NCI-H82 treated with DMSO at 0.1 percent for 48 hours (cell line): ENCODE data around the gene TEDDM1.
A peak's percentile ranks its signal among the peaks of the same experiment; 100 is the strongest.
"Not testable (repeated sequence)": the region's sequence is repeated elsewhere in the genome, so short reads cannot be mapped to it uniquely, and the experiment has no call there.

Source experiments
- DNase-seq: peaks from one replicate; lab custom pipeline; 2025; ENCODE audit not compliant: unreplicated experiment; lab: John Stamatoyannopoulos, UW

The TEDDM1 gene

DNA sequence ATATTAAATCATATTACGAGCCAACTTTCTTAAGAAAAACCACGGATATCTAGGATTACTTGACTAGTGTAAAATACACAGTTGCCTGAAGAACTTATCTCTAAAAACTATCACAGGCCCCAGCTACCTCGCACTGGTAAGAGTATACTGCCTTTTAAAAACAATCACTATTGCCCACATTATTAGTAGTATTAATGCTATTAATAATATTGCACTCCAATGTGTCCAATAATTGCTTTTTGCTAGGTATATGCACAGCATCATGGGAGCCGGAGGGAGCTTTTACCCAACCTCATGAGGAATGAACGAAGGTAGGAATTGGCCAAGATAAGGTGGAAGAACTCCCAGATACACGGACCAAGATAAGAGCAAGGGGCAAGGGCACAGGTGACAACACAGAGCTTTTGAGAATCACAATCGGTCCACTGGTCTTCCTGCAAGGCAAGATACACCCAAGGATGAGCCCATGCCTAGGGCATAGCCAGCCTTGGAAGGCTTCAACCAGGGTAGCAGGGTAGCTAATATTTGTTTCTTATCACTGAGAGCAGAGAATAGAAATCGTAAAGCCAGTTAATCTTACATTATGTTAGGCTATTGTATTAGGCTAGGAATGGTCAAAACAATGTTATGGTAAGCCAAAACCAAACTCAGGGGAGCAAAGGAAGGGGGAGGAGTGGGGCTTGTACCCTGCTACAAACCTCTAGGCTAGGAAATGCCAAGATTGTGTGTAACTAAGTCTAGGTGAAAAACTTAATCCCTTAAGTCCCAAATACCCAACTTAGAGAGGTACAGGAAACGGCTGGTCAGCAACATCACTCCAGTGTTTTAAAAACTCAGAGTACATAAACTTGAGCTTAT lies 18.3 kb downstream of the TEDDM1 start:
- DNase-seq: no peak

DNA sequence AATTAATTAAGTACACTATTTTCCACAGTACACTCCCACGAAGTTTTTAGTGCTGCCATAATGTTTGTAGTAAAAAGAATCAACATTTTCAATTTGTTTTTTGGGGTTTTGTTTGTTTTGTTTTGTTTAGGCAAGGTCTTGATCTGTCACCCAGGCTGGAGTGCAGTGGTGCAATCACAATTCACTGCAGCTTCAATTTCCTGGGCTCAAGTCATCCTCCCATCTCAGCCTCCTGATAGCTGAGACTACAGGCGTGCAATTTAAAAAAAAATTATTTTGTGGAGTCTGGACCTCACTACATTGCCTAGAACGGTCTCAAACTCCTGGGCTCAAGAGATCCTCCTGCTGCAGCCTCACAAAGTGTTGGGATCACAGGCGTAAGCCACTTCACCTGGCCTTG lies 20.3 kb downstream of the TEDDM1 start:
- DNase-seq: no peak

DNA sequence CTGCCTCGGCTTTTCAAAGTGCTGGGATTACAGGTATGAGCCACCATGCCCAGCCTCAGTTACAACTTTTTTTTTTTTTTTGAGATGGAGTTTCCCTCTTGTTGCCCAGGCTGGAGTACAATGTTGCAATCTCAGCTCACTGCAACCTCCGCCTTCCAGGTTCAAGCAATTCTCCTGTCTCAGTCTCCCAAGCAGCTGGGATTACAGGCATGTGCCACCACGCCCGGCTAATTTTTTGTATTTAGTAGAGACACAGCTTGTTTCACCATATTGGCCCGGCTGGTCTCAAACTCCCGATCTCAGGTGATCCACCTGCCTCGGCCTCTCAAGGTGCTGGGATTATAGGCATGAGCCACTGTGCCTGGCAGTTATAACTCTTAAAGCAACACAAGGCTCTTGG lies 20.7 kb downstream of the TEDDM1 start:
- DNase-seq: not testable (repeated sequence)

DNA sequence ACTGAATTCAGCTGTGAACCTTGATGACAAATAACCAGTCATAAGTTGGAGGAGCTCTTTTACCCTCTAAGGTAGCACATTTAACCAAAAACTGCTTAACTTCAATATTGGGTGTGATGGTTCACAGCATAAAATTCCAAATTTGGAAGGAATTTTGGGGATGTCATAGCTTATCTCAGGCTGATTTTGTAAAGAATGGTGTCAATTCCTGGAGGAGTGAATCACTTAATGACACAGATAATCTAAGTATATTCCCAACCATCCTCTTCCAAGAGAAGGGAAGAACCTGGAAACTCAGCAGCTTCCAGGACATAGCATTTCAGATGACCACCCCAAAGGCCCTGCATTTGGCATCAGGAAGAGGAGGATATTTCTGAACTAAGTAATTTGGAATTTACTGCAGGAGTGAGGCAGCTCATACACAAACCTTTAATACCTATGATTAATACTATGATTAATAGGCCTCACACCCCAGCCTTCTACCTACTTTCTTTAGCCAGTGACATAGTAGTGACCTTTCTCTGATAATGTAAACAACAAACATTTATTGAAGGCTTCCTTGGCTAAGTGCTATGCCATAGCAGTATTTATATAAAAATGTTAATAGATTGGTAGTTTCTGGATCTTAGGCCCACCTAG lies 23.4 kb downstream of the TEDDM1 start:
- DNase-seq: no peak

DNA sequence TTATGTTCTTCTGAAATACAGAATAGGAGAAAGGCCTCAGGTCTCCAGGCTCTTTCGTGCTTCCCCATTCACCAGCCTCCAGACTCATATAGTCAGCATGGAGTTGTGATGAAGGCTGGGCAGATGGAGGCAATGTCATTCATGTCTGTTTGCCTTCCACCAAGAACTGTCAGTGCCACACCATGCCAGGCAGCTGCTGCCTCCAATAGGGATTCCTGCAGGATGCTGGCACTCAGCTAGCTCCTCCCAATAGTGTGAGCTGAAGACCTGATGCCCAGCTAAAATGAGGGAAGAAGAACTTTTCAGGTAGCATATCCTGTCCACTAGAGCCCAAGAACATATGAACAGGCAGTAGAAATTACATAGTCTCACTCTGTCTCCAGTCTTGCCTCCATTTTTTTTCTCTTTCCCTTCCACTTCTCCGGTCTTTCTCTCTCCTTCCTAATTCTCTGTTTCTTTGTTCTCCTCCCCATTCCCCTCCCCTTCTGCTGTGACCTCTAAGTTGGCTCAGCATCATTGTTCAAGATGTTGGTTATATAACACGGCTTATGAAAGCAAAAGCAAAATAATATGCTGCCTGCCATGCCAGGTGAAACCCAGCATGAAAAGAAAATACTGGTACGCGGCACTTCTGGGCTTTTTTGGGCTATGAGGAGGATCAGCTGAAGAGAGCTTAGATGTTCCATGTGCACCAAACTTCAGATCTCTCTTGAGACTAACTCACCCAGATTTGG lies 26.2 kb downstream of the TEDDM1 start:
- DNase-seq: no peak

DNA sequence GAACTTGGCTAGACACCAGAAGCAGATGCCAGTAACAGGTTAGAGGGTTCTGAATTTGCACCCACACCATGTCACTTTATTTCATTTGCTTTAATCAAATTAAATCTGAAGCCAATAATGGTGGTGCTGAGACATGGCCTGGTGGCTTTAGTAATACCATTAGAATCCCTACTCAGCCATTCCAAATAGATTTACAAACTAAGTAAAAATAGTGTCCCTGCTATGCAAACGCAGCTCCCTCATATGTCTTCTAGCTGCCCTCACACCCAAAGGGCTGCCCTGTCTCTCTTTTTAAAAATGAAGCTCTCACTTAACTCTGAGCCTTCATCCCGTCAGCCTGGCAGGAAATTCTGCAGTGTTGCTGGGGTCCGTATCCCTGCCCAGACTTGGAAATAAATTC lies 29.9 kb downstream of the TEDDM1 start:
- DNase-seq: peak; percentile 40

DNA sequence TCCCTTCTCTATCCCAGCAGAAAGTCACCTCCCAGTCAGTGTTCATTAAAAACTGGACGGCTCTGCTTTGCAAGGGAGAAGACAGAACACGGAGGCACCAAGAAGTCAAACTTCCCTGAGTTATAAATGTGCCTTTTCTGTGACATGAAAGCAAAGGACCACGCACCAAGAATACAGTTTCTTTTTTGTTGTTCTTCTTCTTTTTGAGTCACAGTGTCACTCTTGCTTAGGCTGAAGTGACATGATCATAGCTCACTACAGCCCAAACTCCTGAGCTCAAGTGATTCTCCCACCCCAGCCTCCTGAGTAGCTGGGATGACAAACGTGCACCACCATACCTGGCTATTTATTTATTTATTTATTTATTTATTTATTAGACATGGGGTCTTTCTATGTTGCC lies 31.6 kb downstream of the TEDDM1 start:
- no peak for DNase-seq

DNA sequence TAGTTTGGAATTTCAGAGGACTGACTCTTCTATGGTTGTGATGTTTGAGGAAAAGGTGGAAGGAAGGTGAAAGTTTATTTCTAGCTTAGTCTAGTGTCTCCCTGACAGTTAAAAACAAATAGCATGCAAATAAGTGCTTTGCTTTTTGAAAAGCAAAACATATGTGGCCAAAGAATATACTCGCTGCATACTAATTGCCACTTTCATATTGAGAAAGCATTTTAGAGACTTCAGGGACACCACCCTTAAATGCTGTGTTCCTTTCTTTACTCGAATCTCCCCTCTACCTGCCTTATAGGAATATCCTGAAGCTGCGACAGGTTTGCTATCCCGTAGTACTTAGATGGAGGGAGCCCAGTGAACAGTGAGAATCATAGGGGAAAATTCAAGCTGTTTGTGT lies 32.1 kb downstream of the TEDDM1 start:
- DNase-seq: no peak

DNA sequence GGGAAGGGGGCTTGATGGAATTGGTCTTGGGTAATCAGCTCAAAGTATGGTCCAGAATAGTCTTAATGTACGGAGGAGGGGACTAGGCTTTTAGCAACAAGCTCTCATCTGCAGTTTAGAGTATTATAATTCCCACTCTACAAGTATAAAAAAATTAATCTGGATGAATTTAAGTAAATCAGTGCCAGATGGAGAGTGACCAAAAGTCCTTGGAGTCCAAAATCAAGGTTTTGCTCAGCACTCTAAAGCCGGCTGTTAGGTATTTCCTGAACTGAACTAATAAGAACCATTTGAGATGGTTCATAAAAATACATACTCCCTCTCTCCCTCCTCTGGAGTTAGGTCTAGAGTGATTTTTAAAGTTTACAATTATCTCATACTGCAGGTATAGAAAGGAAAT lies 32.5 kb downstream of the TEDDM1 start:
- DNase-seq: no peak

DNA sequence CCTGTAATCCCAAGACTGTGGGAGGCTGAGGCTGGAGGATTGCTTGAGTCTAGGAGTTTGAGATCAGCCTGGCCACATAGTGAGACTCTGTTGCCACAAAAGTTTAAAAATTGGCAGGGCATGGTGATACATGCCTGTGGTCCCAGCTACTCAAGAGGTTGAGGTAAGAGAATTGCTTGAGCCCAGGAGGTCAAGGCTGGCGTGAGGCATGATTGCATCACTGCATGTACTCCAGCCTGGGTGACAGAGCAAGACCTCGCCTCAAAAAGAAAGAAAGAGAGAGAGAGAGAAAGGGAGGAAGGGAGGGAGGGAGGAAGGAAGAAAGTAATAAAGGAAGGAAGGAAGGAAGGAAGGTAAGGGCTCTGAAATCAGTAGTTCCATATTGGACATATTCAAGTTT lies 33.9 kb downstream of the TEDDM1 start:
- DNase-seq: no peak

DNA sequence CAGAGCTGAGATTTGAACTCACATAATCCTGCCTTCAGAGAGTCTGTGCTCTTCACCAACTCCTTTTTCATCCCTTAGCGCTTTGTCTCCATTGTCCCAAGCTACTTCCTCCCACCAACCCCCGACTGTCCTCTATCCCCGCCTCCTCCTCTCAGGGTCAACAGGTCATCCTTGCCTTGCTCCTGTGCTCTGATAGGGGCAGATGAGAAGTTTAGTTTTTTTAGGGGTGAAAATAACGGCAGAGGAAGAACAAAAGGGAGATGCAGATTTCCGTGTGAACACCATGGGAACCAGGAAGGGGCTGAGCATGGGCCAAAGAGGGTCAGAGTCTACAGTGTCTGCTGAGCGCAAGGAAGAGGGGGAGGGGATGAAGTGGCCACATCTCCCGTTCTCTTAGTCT lies 40.8 kb downstream of the TEDDM1 start:
- DNase-seq: no peak

DNA sequence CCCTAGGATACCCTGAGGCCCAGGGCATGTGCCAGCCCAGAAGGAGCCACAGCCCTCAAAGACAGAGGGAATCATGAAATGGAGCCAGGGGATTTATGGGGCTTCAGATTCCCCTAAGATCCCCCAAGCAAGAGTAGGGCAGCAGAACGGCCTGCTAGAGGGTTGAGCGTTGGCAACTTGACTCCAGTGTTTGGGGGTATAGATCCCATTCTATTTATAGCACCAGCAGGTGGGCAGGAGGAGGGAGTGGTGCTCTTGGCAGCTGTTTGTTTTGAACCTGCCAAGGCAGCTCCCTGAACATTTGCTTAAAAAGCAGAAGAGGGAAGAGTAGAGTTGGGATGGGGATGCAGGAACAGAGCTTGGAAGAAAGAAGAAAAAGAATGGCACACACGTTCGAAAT lies 42.6 kb downstream of the TEDDM1 start:
- peak; percentile 21 for DNase-seq

DNA sequence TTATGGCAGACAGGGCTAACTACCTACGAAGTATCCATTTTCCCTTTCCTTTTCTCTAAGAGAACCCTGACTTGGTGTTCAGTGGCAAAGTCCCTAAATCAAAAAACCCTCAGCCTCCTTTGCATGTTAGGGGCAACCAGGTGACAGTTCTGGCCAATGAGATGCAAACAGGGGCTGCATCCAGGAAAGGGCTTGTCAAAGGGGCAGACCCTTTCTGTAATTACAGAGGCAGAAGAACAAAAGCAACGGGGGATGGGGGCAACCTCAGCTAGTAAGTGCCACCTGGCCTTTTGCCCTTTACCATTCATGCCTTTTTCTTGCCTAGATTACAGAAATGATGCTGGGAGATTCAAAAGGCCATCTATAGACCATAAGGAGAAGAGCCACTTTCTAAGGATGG lies 43.3 kb downstream of the TEDDM1 start:
- DNase-seq: no peak

DNA sequence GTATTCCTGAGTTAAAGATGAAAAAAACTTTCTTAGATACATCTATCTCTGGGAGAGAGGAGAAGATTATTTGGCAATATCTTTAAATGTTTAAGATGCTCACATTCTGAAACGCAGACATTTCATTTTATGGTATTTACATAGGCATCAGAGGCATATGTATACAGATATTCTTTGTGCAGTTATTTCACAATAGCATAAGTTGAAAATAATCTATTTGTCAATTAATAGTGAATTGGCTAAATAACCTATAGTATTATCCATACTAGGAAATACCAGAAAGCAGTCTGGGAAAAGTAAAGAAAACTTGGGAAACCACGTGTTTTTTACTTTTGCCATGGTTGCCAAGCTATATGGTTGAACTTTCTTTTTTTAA lies 44.8 kb downstream of the TEDDM1 start:
- no peak for DNase-seq

DNA sequence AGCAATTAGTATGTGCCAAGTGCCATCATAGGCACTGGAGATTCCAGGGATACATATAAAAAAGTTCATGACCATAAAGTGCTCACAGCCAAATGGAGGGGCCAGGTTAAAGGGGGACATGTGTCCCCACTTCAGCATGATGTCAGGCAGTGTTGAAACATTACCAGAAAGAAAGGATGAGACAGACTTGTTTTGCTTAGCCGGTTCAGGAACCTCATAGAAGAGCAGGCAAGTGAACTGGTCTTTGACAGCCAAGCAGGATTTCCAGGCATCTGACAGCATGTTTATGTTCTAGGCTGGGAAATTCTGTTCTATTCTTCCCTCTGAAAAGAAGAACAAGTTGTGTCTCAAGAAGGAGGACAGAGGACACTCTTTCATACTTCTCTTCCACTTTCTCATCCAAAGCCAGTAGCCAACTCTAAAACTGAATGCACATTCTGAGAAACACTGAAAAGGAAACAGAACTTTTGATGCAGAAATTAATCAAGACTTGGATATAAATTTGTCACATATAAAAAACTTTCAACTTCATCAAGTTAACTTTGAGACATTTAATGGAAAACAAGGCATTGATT lies 48.6 kb downstream of the TEDDM1 start:
- no peak for DNase-seq

DNA sequence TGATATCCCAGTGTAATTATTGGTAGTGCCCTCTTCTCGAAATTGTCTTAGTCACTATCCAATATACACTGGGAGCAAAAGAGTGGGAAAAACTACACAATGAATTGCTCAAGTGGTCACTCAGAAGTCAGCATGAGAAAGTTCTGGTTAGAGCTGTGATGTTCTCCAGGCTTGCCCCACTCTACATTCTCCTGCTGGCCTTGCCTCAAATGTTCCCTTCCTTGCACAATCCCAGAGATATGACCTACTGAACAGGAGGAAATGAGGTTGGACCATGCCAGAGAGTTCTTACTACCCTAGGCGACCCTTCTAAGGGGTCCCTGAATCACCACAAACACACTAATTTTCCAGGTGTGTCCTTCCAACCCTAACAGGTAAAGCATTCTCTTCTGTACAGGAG lies 49.6 kb downstream of the TEDDM1 start:
- DNase-seq: no peak

DNA sequence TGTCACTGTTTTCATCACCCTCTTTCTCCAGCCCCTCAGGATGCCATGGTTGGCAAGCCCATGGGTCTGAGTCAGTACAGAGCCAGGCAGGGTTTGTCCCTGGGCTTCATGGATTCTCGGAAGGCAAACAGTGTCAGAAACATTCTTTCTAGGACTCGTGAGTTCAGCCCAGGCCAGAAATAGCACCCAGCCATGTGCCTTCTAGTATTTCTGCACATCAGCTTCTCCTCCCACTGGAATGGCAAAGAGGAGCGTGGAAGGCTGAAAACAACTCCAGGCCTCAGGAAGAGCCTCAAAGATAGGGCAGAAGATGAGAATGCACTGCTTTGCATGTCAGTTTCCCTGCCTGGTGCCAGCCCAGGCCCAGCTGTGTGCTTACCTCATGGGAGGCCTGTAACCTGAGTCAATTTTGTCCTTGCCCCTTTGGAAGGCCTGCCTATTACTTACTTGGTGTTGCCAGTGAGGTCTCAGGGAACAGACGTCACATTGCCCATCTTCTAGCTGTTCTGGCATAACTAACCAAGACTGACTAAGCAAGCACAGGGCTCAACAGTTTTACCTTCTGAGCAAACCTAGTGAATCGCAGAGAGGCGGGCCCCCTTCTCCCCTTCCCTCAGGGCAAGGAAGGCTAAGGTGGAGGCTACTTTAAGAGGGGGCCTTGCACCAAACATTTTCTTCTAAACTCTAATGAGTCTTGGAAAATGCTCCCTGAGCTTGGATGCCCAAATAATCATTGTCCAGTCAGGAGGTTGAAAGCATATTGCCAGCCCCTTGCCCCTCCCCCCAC lies 51.3 kb downstream of the TEDDM1 start:
- no peak for DNase-seq
